Esophagus mucosa (tissue), 1 donor: Measurements from ENCODE around the gene DFFB. TPM values are rescaled to one million over a fixed set of nuclear protein-coding genes. Genes with fewer than 3 reads are reported as not detected.

ENCODE experiments used
- ATAC-seq: fragments of 200-7000 bp; cut with Tn5 transposase; one replicate; pipeline ENCODE4 v1.9.1; 2020
- total RNA-seq: library from RNA; stranded (reverse); gene quantifications from one replicate; pipeline ENCODE4 v1.2.4, GENCODE V29; 2023
- donor health status: DM: yes; HTN: yes; CAD: no.

Gene DFFB
- total RNA-seq, 1 donor from 2014 or later = 2.4 TPM

DNA sequence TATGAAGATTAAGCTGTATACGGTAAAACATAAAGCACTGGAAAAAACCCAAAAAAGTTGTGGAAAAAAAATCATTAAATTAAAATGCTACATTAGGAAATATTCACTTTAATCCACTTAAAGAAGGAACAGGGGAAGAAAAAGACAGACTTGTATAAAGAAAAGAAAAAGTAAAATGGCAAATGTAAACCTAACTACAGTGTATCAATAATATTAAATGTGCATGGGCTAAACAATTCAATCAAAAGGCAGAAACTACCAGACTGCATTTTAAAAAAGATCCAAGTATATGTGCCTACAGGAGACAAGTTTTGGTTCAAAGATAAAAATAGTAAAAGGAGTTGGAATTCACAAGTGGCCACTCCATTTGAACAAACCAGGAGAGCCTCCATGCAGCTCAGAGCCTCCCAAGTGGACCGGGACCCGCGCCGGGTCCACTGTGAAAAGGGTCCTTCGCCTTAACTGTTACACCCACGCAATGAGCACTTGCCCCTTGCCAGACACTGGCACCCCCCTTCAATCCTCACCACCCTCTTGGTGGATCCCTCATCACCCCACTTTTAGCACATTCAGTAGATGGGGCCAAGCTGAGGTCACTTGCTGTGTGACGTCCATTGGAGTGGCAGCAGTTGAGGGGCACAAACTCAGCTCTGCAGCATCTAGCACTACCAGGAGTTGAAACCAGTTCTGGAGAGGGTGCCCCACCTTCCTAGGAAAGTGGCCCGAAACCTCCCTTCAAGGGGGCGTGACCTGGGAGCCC, 41.9 kb downstream of the DFFB start:
- no peak for ATAC-seq

DNA sequence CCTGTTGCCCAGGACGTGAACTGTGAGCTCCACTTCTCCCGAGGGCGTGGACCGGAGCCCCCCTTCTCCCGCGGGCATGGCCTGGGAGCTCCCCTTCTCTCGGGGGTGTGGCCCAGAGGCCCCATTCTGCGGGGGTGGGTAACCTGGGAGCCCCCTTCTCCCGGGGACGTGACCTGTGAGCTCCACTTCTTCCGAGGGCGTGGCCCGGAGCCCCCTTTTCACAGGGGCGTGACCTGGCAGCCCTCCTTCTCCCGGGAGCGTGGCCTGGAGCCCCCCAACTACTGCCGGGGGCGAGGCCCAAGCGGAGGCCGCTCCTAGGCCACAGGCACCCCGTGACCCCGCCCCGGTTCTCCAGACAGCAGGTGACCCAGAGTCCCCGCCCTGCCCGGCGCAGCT, 42.5 kb downstream of the DFFB start:
- ATAC-seq = peak; percentile 0

- peak; percentile 84 for ATAC-seq
Measured at GRCh38 chr1:3900150-3900968, 43.1 kb downstream of the DFFB start, which contains the start of gene C1orf174. Gene C1orf174 (minus strand): TSS chr1:3900272. CDS start chr1:3900186, 86 bp downstream.

DNA sequence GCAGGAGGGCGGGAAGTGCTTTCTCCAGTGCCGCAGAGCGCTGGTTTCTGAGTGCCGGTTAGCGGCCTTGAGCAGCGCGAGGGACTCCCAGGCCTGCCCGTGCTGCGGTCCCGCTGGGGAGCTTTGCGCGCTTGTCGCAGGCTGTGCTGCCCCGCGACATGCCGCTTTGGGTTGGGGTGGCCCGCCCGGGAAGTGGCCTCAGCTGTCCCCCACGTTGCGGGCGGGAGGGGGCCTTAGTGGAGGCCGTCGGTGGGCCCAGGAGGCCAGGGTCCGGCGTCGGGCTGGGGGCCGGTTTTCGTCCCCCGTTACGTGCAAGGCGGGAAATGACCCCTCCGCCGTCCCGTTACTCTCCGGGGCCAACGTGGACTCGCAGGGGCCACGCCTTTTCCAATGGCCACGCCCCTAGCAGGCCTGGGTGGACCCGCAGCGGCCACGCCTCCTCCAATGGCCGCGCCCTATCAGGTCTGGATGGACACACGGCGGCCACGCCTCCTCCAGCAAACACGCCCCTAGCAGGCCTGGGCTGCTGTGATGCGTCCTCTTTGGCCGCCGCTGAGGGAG, 43.8 kb downstream of the DFFB start:
- peak; percentile 86 for ATAC-seq

DNA sequence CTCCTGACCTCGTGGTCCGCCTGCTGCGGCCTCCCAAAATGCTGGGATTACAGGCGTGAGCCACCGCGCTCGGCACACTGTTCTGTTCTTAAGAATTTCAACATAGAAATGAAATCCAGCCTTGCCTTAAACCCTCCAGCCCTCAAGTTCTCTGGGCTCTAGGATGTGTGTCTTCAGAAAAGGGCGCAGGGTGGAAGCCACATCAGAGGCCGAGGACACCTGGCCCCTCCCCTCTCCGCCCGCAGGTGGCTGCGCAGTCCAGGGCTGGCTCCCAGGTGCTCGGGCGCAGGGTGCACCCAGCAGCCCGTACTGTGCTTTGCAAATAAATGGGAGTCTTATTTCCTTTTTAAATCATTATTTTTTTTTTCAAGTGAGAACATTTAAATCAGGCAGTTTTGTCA, 44.8 kb downstream of the DFFB start:
- no peak for ATAC-seq

DNA sequence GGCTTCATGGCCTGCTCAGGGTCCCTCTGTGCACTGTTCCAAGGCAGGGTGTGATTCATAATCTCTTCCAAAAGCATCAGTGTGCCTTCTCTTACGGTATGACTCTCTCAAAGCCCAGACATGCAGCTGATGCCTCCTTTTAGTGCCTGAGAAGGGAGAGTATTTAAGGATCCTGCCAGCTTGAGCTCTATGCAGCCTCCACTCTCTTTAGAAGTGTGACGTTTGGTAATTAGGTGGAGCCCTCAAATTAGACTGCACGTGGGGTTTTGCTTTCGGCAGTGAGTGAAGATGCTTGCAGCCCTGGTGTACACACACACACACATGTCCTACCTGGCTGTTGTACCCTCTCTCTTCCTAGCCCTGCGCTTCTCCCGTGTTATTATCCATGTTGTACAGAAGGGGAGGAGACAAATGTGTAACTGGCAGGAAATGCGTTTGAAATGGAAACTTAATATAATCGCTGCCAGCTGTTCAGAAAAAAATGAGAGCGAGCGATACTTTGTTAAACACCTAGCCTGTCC, 45.4 kb downstream of the DFFB start:
- no peak for ATAC-seq

GRCh38 chr1:3903141-3904005, 46.1 kb downstream of the DFFB start:
- ATAC-seq = no peak

GRCh38 chr1:3904006-3904842, 46.9 kb downstream of the DFFB start:
- no peak for ATAC-seq

GRCh38 chr1:3904843-3905185, 47.5 kb downstream of the DFFB start:
- no peak for ATAC-seq

DNA sequence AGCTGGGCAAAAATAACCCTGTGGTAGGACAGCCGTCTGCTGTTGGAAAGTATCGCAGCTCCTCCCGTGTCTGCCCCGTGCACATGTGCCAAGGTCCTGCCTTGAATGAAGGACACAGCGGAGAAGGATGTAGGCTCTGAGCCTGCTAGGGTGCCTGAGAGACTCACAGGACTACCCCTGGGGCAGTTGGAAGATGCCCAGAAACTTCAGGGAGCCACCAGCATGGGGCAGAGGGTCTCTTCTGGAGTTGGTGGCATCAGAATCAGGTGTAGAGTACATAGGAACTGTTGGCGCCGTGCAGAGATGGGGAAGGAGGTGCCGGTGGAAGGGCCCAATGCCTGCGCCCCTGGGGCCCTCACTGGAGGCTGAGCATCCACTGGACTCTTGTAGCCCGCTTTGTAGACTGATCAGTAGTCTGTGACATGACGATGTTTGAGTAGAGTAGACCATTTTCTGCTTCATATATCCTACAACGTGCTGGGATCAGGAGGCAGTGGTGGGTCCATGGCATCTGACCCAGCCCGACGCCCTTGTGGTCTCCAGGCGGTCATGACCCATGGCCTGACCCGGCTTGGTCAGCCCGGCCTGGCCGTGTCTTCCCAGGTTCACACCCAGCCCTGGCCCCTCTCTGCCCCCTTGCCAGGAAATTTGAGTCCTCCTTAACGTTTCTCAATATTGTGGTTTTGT, 48.1 kb downstream of the DFFB start:
- no peak for ATAC-seq

GRCh38 chr1:3905953-3906671, 48.8 kb downstream of the DFFB start:
- ATAC-seq = no peak

DNA sequence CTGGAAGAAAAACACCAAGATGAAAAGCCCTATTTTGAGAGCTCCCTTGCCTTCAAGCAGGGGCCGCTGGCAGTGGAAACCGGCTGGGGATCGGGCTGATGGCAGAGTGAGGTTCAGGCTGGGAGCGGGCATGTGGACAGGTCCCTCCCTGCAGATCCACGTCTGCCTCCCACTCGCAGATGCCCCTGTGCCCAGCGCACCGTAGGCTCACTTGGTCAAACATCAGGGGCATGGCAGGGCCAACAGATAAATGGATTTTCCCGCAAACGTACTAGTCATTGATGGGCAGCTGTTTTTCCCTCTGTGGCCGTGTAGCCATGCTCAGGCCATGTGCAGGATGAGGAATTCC, 49.4 kb downstream of the DFFB start:
- no peak for ATAC-seq

DNA sequence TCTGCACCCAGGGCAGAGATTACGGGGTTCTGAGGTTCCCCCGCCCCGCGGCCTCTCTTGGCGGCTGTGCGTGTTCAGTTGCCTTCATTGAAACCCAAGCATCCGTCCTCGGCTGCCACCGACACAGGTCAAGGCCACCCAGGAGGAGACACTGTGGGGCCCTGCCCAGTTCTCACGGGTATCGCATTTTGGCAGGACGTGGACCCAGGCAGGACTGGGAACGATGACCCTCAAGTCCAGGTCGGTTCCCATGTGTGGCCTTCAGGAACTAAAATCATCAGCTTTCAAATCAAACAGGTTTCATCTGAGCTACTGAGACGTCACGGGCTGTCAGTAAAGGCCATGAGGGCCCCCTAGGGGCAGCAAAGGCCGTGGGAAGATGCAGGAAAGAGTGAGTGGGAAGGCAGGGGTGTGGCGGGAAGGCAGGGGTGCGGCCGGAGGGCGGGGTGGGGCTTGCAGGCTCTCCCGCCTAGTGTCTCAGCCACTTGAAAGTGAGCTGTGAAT, 49.8 kb downstream of the DFFB start:
- ATAC-seq = peak; percentile 45

DNA sequence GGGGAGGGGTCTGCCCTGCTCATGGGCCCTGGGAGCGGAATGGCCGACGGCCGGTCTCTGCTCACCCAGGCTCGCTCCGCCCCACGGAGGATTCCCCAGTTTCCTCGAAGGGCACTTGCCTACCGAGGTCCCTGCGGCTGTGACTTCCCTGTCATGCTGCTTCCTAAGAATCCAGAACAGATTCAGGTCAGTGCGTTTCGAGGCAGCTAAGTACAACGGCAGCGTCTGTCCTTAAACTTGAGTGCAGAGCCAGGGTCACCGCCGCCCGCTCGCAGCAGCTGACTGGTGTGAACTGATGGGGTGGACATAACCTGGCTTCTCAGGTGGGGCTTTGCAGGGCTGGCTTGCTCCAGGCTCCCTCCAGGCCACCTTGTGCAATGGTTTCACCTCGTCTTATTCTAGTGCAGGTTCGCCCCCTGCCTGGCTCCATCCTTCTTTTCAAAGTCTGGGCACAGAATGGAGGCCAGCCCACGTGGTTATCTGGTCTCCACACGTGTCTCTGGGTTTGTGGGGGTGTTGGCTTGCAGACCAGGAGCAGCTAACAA, 50.4 kb downstream of the DFFB start:
- no peak for ATAC-seq

DNA sequence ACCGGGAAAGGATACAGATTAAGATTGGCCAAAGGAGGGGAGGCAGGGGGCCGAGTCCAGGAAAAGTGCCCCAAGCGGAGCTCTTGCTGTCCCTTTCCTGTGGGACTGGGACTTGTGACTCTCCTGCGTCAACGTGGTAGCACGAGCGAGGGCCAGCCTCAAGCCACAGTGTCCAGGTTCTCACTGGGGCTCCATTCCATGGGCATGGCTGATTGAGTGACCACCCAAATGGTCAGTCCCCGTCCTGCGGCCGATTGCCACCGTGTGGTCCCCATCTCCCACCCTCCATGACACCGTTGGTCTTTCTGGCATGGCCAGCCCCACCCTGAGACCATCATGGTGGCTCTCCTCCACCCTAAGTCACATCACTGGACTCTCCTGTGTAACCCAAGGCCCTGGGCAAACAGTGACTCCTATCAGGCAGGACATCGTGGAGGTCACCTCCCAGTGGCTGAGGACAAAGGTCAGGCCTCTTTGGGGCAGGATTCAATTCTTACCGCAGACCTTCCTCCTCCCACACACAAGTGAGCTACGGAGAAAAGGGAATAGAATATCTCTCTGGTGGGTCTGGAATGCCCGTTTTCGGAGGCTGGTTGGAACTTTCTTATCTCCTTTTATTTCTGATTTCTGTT, 51.7 kb downstream of the DFFB start:
- ATAC-seq = no peak

GRCh38 chr1:3909615-3910014, 52.3 kb downstream of the DFFB start:
- ATAC-seq = no peak

DNA sequence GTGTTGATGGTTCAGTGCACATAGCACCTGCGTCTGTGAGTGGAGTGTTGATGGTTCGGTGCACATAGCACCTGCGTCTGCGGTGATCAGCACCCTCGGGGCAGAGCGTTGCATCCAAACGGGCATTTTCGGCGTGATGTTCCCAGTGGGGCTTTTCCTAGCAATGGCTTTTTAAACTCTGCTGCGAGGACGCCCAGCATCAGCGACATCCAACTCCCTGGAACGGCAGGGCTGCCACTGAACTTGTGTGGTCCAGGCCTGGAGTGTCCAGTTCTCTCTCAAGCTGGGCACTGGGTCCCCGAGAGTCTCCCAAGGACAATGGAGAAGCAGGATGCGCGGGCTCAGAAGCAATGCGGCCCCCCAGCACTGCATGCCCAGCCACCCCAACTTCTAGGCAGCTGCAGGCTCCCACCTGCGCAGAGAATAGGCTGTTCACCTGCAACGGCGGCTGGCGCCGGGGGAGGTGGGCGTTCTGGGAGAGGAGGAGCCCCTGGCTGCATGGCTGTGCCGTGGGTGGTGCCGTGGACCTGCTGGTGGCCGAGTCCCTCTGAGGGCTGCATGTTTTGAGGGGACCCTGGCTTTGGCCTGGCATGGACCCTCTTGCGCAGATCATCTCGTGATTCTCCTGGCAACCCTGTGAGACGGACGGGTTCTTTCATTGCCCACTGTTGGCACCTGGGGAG, 52.9 kb downstream of the DFFB start:
- no peak for ATAC-seq
